GM18870 (cell line): ENCODE data around the gene GYPB.
"Not testable (repeated sequence)": the region's sequence is repeated elsewhere in the genome, so short reads cannot be mapped to it uniquely, and the experiment has no call there.

Source experiments
- ATAC-seq: cut with Tn5 transposase; IDR thresholded peaks from one replicate; pipeline ENCODE4 v1.9.1; 2021; ENCODE audit warnings: moderate library complexity; ENCODE audit not compliant: unreplicated experiment

The GYPB gene

GRCh38 chr4:144019277-144019676 is at the start of gene GYPB:
TSS of gene GYPB (minus strand) at chr4:144019380. CDS start at chr4:144019287, 93 bp downstream.
- ATAC-seq, result not testable (repeated sequence)

GRCh38 chr4:144061556-144061955 is 42.4 kb upstream of the GYPB start:
- not testable (repeated sequence) for ATAC-seq

- not testable (repeated sequence) for ATAC-seq
These were observed 41.2 kb upstream of the GYPB start for GRCh38 chr4:144060234-144060859.

DNA sequence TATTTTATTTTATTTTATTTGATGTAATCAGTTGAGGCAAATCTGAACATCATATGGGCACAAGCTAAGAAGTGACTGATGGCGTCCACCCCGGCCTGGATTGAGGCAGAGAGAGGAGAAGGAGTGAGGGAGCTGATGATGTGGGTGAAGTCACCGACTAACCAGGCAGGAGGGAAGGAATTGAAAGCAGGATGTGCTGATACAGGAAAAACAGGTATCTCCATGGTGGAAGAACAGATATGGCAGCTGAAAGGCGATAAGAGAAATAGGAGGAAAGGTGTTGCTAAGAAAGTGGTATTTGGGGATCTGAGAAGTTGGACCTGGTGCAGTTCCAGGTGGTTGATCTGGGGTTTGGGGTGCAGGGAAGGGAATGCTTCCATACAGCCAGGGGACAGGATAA is 37.6 kb upstream of the GYPB start:
- ATAC-seq, result no peak

- not testable (repeated sequence) for ATAC-seq
These were observed 36.2 kb upstream of the GYPB start for GRCh38 chr4:144055336-144055735.

DNA sequence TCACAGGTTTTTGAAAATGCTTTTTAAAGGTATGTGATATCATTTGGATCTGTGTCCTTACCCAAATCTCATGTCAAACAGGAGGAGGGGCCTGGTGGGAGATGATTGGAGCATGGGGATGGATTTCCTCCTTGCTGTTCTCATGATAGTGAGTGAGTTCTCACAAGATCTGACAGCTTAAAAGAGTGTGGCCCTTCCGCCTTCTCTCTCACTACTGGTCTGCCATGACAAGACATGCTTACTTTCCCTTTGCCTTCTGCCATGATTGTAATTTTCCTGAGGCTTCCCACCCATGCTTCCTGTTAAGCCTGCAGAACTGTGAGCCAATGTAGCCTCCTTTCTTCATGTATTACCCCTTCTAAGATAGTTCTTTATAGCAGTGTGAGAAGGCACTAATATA is 32.3 kb upstream of the GYPB start:
- not testable (repeated sequence) for ATAC-seq

- not testable (repeated sequence) for ATAC-seq
These were observed 31.5 kb upstream of the GYPB start for GRCh38 chr4:144050631-144051030.

GRCh38 chr4:144049495-144050424 is 30.6 kb upstream of the GYPB start:
- not testable (repeated sequence) for ATAC-seq

GRCh38 chr4:144044936-144045335 is 25.8 kb upstream of the GYPB start:
- not testable (repeated sequence) for ATAC-seq

- ATAC-seq, result not testable (repeated sequence)
These were observed 13.4 kb upstream of the GYPB start for GRCh38 chr4:144032580-144032979.

- ATAC-seq, result not testable (repeated sequence)
These were observed 12.7 kb upstream of the GYPB start for GRCh38 chr4:144031875-144032274.

GRCh38 chr4:144031369-144031768 is 12.2 kb upstream of the GYPB start:
- ATAC-seq, result not testable (repeated sequence)

DNA sequence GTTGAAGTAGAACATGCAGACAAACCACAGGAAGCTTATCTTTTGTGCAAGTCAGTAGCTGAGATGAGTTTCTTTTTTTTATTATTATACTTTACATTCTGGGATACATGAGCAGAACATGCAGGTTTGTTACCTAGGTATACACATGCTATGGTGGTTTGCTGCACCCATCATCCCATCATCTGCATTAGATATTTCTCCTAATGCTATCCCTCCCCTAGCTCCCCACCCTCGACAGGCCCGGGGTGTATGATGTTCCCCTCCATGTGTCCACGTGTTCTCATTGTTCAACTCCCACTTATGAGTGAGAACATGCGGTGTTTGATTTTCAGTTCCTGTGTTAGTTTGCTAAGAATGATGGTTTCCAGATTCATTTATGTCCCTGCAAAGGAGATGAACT is 11.5 kb upstream of the GYPB start:
- not testable (repeated sequence) for ATAC-seq

DNA sequence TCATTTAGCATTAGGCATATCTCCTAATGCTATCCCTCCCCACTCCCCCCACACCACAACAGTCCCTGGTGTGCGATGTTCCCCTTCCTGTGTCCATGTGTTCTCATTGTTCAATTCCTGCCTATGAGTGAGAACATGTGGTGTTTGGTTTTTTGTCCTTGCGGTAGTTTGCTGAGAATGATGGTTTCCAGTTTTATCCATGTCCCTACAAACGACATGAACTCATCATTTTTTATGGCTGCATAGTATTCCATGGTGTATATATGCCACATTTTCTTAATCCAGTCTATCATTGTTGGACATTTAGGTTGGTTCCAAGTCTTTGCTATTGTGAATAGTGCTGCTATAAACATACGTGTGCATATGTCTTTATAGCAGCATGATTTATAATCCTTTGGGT is 7.5 kb upstream of the GYPB start:
- ATAC-seq, result not testable (repeated sequence)

- not testable (repeated sequence) for ATAC-seq
These were observed 5.3 kb upstream of the GYPB start for GRCh38 chr4:144024399-144025053.

DNA sequence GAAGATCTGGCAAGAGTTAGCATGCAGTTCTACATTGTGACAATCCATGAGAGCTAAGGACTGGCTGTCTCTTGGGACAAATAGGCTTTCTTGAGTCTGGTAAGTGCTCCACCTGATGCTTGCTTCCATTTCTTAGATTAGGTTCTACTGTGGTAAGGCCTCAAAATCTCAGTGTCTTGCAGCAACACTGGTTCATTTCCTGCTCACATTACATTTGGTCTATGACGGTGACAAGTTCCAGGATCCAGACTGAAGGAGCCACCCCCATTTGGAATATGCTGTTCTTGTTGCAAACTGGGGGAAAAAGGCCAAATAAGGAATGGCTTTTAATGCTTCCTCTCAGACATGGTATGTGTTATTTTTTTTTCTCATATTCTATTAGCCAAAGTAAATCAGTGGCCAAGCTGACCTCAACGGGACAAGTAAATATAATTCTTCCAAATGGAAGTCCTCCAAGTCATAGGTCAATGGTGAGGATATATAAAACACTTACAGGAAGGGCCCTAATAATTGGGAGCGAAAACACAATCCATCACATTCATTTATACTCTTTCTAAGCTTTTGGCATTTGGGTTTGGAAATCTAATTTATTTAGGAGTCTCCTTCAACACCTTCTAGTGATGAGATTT is 3.7 kb upstream of the GYPB start:
- ATAC-seq, result not testable (repeated sequence)

GRCh38 chr4:144021336-144021990 is 2.3 kb upstream of the GYPB start:
- peak; percentile 78 for ATAC-seq

GRCh38 chr4:144018223-144019000 is 768 bp downstream of the GYPB start:
- ATAC-seq, result not testable (repeated sequence)

- not testable (repeated sequence) for ATAC-seq
These were observed 1.9 kb downstream of the GYPB start for GRCh38 chr4:144017271-144017670.
